Hepatocyte (in vitro differentiated cells): ENCODE results near the gene NCS1.

Experiments used
- CTCF ChIP-seq: fragments of 200-600 bp; sonication (generic); IDR thresholded peaks from 2 replicates; pipeline ENCODE4 v1.5.1; 2016; ENCODE audit warnings: antibody characterized with exemption, mild to moderate bottlenecking; ENCODE audit not compliant: poor library complexity
- EZH2phosphoT487 ChIP-seq: fragments of 200-600 bp; sonication (generic); IDR thresholded peaks from one replicate; pipeline ENCODE4 v1.6.1; 2018; ENCODE audit warnings: antibody characterized with exemption, mild to moderate bottlenecking, low read depth, moderate library complexity; ENCODE audit not compliant: unreplicated experiment, severe bottlenecking

DNA sequence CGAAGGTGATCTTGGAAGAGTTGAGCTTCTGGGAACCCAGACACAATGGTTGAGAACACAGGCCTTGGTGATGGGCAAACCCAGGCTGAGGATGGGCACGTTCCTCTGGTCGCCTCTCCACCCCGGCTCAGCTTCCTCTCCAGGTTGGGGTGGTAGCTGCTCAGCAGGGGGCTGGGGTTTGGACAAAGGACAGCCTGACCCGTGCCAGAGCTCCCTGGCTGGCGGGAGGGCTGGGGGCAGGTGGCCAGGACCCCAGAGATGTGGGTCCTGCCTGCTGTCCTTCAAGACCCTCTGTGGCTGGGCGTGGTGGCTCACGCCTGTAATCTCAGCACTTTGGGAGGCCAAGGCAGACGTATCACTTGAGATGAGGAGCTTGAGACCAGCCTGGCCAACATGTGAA lies 25.2 kb downstream of the NCS1 start:
- TF ChIP-seq CTCF (no peak), EZH2phosphoT487 (no peak)
